Trophoblast cell (in vitro differentiated cells and primary cell): Measurements from ENCODE around the gene RANGRF.

Experiments
- DNase-seq, 2 donors: peaks; one replicate each; pipeline ENCODE4 v3.0.0-alpha.2; 2016
- H2AFZ ChIP-seq: 2 replicates; pipeline ENCODE4 v1.6.1; 2013; ENCODE audit warnings: low read length, moderate library complexity, mild to moderate bottlenecking; ENCODE audit not compliant: insufficient read depth, poor library complexity
- H2AK5ac ChIP-seq: 2 replicates; pipeline ENCODE4 v1.6.1; 2013; ENCODE audit warnings: mild to moderate bottlenecking, low read length
- H2BK120ac ChIP-seq: 2 replicates; pipeline ENCODE4 v1.6.1; 2013; ENCODE audit warnings: low read length, mild to moderate bottlenecking, moderate library complexity; ENCODE audit not compliant: insufficient read depth, poor library complexity
- H2BK12ac ChIP-seq: 2 replicates; pipeline ENCODE4 v1.6.1; 2013; ENCODE audit warnings: mild to moderate bottlenecking, low read length, moderate library complexity
- H2BK5ac ChIP-seq: 2 replicates; pipeline ENCODE4 v1.6.1; 2013; ENCODE audit warnings: low read length, low read depth, moderate library complexity, mild to moderate bottlenecking; ENCODE audit not compliant: poor library complexity
- H3K14ac ChIP-seq: 2 replicates; pipeline ENCODE4 v1.6.1; 2013; ENCODE audit warnings: mild to moderate bottlenecking, low read length
- H3K18ac ChIP-seq: 2 replicates; pipeline ENCODE4 v1.6.1; 2013; ENCODE audit warnings: mild to moderate bottlenecking, low read length
- H3K23ac ChIP-seq: 2 replicates; pipeline ENCODE4 v1.6.1; 2013; ENCODE audit warnings: low read length
- H3K27ac ChIP-seq: 2 replicates; pipeline ENCODE4 v1.5.1; 2013; ENCODE audit warnings: low read depth, mild to moderate bottlenecking, inconsistent platforms, low read length, moderate library complexity
- H3K27me3 ChIP-seq: 2 replicates; pipeline ENCODE4 v1.6.1; 2013; ENCODE audit warnings: inconsistent platforms, mild to moderate bottlenecking, low read length, moderate library complexity; ENCODE audit not compliant: insufficient read depth
- H3K36me3 ChIP-seq, 2 experiments: 1 replicate in 1 of 2; 2 replicates in 1 of 2; pipeline ENCODE4 v1.6.1; 2013; ENCODE audit warnings: low read length in 2 of 2, mild to moderate bottlenecking in 2 of 2, moderate library complexity in 1 of 2; ENCODE audit not compliant: insufficient read depth in 2 of 2, control insufficient read depth in 1 of 2
- H3K4ac ChIP-seq: 2 replicates; pipeline ENCODE4 v1.6.1; 2013; ENCODE audit warnings: low read depth, mild to moderate bottlenecking, low read length, moderate library complexity
- H3K4me1 ChIP-seq, 2 experiments: 1 replicate in 1 of 2; 2 replicates in 1 of 2; pipeline ENCODE4 v1.6.1; 2013; ENCODE audit warnings: low read length in 2 of 2, mild to moderate bottlenecking in 2 of 2, moderate library complexity in 1 of 2; ENCODE audit not compliant: insufficient read depth in 2 of 2, control insufficient read depth in 1 of 2
- H3K4me2 ChIP-seq: 2 replicates; pipeline ENCODE4 v1.6.1; 2013; ENCODE audit warnings: inconsistent platforms, mild to moderate bottlenecking, low read length, moderate library complexity
- H3K4me3 ChIP-seq: 2 replicates; pipeline ENCODE4 v1.5.1; 2013; ENCODE audit warnings: mild to moderate bottlenecking, low read depth, low read length, inconsistent platforms
- H3K79me1 ChIP-seq: one replicate; pipeline ENCODE4 v1.6.1; 2013; ENCODE audit warnings: low read length
- H3K79me2 ChIP-seq: 2 replicates; pipeline ENCODE4 v1.6.1; 2013; ENCODE audit warnings: low read length, mild to moderate bottlenecking; ENCODE audit not compliant: control insufficient read depth, insufficient read depth, poor library complexity
- H3K9ac ChIP-seq: 2 replicates; pipeline ENCODE4 v1.6.1; 2013; ENCODE audit warnings: mild to moderate bottlenecking, low read length
- H3K9me3 ChIP-seq: 2 replicates; pipeline ENCODE4 v1.6.1; 2013; ENCODE audit warnings: low read depth, mild to moderate bottlenecking, control low read depth, inconsistent platforms, low read length; ENCODE audit not compliant: insufficient read depth
- H4K12ac ChIP-seq: 2 replicates; pipeline ENCODE4 v1.6.1; 2013; ENCODE audit warnings: low read depth, mild to moderate bottlenecking, low read length, moderate library complexity
- H4K8ac ChIP-seq: 2 replicates; pipeline ENCODE4 v1.6.1; 2013; ENCODE audit warnings: low read depth, mild to moderate bottlenecking, low read length, moderate library complexity
- H4K91ac ChIP-seq: one replicate; pipeline ENCODE4 v1.6.1; 2013; ENCODE audit warnings: low read depth, mild to moderate bottlenecking, low read length, moderate library complexity
- WGBS: extraction: QIAGEN DNeasy Blood & Tissue Kit; methylation state at CpG from one replicate; pipeline ENCODE4 v1.1.7; 2013; ENCODE audit warnings: missing lambda C conversion rate; ENCODE audit not compliant: insufficient read length, insufficient coverage; ENCODE audit errors: extremely low coverage; 5-methylcytosine and 5-hydroxymethylcytosine counted together

Gene RANGRF

DNA sequence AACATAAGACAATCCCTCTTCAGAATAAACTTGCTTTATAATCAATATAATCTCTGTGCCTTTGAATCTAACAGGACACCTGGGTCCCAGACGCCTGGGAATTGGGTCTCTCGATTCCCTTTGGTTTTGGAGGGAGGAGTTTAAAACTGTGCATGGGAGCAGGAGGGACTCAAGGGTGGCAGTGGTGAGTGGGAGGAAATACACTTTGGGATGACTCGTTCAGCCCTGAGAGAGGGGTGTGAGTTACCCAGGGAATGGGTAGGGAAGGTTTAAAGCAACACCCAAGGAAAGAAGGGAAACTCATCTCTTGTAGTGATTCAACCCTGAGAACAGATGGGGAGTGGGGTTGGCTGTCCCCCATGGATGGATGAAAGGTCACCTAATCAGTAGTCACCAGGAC, 1.6 kb downstream of the RANGRF start:
- no peak for DNase-seq
- Histone ChIP-seq H3K27ac (no peak overlapping the region), H3K14ac (no peak overlapping the region), H3K4me3 (no peak overlapping the region), H4K12ac (no peak overlapping the region), H3K27me3 (no peaks in the 10 kb centered on the region), H2AK5ac (no peak overlapping the region), H3K4me1 (peaks cover 13 to 18% of the 10 kb centered on the region in 2 experiments), H3K36me3 (no peaks in the 10 kb centered on the region), H3K9me3 (peaks cover 6% of the 10 kb centered on the region), H4K91ac (no peak overlapping the region), H4K8ac (no peak overlapping the region), H3K4ac (no peak overlapping the region), H3K79me1 (peaks cover 10% of the 10 kb centered on the region), H2BK12ac (no peak overlapping the region), H3K79me2 (peaks cover 7% of the 10 kb centered on the region), H3K9ac (no peak overlapping the region), H2BK5ac (no peak overlapping the region), H3K18ac (no peak overlapping the region), H2BK120ac (no peak overlapping the region), H3K4me2 (no peak overlapping the region), H3K23ac (no peak overlapping the region), H2AFZ (no peak overlapping the region)
- no CpG with 5 or more reads among the region's 3 CpGs for WGBS

DNA sequence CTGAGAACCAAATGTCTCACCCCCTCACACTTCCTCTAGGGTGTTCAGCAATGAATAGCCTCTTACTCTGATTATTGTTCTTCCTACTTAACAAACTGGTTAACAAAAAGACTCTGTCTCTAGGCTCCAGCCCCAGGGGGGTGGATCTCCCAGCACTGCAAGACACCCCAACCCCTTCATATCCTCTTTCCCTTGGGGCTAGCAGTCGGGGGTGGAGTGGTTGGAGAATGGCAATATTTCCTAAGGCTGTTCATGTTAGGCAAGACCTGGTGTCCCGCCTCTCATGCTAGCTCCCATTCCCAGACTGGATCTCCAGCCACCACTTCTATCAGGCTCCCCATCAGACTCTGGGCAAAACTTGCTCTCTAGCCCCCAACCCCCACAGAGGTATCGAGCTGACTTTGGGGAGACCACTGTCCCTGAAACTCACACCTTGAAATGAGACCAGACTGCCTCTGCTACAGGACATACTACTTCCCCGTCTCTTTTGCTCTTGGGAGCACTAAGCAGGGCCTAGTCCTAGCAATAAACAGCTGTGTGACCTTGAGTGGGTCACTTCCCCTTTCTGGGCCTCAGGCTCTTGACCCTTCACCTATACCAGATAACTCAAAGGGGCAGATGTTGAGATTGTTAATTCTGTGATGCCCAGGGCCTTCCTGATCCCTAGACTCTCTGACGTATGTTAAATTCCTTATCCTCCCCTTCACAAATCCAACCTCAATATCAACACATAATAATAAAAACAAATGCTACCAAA, 4.3 kb downstream of the RANGRF start:
- no peak overlapping the region for H3K4me3 ChIP-seq
- H3K4ac ChIP-seq = no peak overlapping the region
- H4K8ac ChIP-seq = no peak overlapping the region
- 100% methylated on average over 1 of the region's 5 CpGs for WGBS
- peaks cover 3% of the 10 kb centered on the region for H3K9me3 ChIP-seq
- no peaks in the 10 kb centered on the region for H3K27me3 ChIP-seq
- H3K14ac ChIP-seq = no peak overlapping the region
- H3K27ac ChIP-seq = peak overlapping the region; percentile 44
- peaks cover 16% of the 10 kb centered on the region for H3K79me1 ChIP-seq
- peaks cover 14 to 18% of the 10 kb centered on the region in 2 experiments for H3K4me1 ChIP-seq
- H2AFZ ChIP-seq = no peak overlapping the region
- peak in 1 of 2 donors; percentile 18 for DNase-seq
- H3K23ac ChIP-seq = no peak overlapping the region
- no peak overlapping the region for H4K12ac ChIP-seq
- H2BK5ac ChIP-seq = no peak overlapping the region
- no peak overlapping the region for H3K18ac ChIP-seq
- H3K79me2 ChIP-seq = peaks cover 9% of the 10 kb centered on the region
- no peaks in the 10 kb centered on the region for H3K36me3 ChIP-seq
- H2AK5ac ChIP-seq = no peak overlapping the region
- no peak overlapping the region for H3K4me2 ChIP-seq
- H4K91ac ChIP-seq = peak overlapping the region; percentile 13
- H2BK12ac ChIP-seq = no peak overlapping the region
- no peak overlapping the region for H2BK120ac ChIP-seq
- no peak overlapping the region for H3K9ac ChIP-seq

DNA sequence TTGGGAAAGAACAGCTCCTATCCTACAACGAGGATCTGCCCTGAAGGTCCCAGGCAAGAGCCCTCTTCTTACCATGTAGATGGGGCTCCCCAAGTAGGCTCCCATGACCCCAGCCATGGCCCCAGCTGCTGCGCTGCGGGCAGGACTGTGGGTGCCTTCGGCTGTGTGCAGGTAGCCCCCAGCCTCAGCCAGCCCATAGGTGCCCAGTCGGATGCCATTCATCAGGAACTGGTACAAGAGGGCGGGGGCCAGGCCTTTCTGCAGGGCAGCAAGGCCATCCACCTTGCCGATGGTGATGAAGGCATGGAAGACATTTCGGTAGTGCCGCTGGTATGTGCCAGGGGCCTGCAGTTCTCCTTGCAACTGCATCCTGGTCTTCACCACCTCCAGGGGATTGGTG, 5.9 kb downstream of the RANGRF start:
- WGBS = no CpG with 5 or more reads among the region's 9 CpGs
- no peak for DNase-seq
- peaks cover 4% of the 10 kb centered on the region for H3K79me2 ChIP-seq

DNA sequence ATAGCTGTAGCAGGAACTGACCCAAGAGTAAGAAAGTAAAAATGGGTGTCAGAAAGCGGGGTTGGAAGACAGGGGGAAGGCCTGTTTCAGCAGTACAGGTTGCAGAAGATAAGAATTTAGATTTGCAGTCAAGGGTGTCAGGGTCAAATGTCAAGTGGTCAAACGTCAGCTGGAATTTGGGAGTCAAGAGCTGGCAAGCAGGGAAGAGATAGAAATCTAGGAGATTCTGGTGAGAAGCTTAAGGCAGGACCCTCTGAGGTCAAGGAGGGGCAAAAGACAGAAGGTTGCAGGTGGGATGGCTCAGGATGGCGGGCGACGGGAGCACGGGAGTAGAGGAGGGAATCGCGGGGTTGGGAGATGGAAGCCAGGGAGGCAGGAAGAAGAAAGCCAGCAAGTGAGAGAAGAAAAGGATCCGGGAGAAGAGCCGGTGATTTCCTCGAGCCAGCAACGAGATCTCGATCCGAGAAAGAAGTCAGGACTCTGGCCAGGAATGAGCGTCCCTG, 6.4 kb downstream of the RANGRF start:
- Histone ChIP-seq H2AFZ (peak overlapping the region; percentile 94), H3K9me3 (no peaks in the 10 kb centered on the region), H3K9ac (no peak overlapping the region), H3K79me2 (peaks cover 4% of the 10 kb centered on the region), H4K8ac (peak overlapping the region; percentile 79), H3K79me1 (peaks cover 8% of the 10 kb centered on the region), H2BK5ac (peak overlapping the region; percentile 42), H2BK12ac (peak overlapping the region; percentile 61), H3K14ac (no peak overlapping the region), H4K91ac (no peak overlapping the region), H3K23ac (no peak overlapping the region), H3K4ac (no peak overlapping the region), H3K18ac (peak overlapping the region; percentile 58), H4K12ac (peak overlapping the region; percentile 49), H3K4me3 (no peak overlapping the region), H2BK120ac (peak overlapping the region; percentile 41), H3K27ac (no peak overlapping the region), H2AK5ac (no peak overlapping the region), H3K4me1 (peaks cover 6 to 11% of the 10 kb centered on the region in 2 experiments), H3K4me2 (peak overlapping the region; percentile 76), H3K27me3 (no peaks in the 10 kb centered on the region), H3K36me3 (no peaks in the 10 kb centered on the region)
- no peak for DNase-seq
- no CpG with 5 or more reads among the region's 15 CpGs for WGBS

More for the DNA sequence above, 5.9 kb downstream of the RANGRF start:
- Histone ChIP-seq H4K8ac (no peak overlapping the region), H3K4me2 (no peak overlapping the region), H2BK5ac (no peak overlapping the region), H3K4ac (no peak overlapping the region), H3K27ac (no peak overlapping the region), H3K9ac (no peak overlapping the region), H2BK120ac (peak overlapping the region; percentile 4), H4K12ac (no peak overlapping the region), H3K79me1 (peaks cover 8% of the 10 kb centered on the region), H3K36me3 (no peaks in the 10 kb centered on the region), H4K91ac (no peak overlapping the region), H2AFZ (no peak overlapping the region), H3K4me3 (no peak overlapping the region), H3K14ac (no peak overlapping the region), H3K18ac (no peak overlapping the region), H2AK5ac (no peak overlapping the region), H3K27me3 (no peaks in the 10 kb centered on the region), H3K9me3 (no peaks in the 10 kb centered on the region), H2BK12ac (no peak overlapping the region), H3K4me1 (peaks cover 8 to 12% of the 10 kb centered on the region in 2 experiments), H3K23ac (no peak overlapping the region)
